NB4 (cell line): ENCODE results near the gene POLD4.

Experiments
- CTCF ChIP-seq: IDR thresholded peaks from one replicate; pipeline ENCODE4 v1.5.1; 2012; ENCODE audit warnings: low read depth, low read length
- POLR2A ChIP-seq: IDR thresholded peaks from 2 replicates; pipeline ENCODE4 v1.6.1; 2011; ENCODE audit warnings: mild to moderate bottlenecking; ENCODE audit not compliant: insufficient read length; ENCODE audit errors: extremely low read depth

GRCh38 chr11:67398661-67399563 is 45.6 kb upstream of the POLD4 start:
- no peak for TF ChIP-seq CTCF
- no peak for TF ChIP-seq POLR2A
